GM12891 (cell line): ENCODE measurements around the gene SNTG2.

Experiments used
- DNase-seq: peaks from one replicate; pipeline ENCODE4 v3.0.0; 2011; ENCODE audit warnings: low spot score; ENCODE audit not compliant: insufficient read length
- FAIRE-seq: peaks from 2 replicates; lab custom pipeline; 2011; peaks lifted over from hg19 to GRCh38; lab: Jason Lieb, UNC
- PAX5 ChIP-seq: IDR thresholded peaks from 2 replicates; pipeline ENCODE4 v1.6.1; 2011; ENCODE audit warnings: low read length, moderate library complexity, mild to moderate bottlenecking; ENCODE audit not compliant: insufficient read depth, severe bottlenecking
- POLR2A ChIP-seq: IDR thresholded peaks from 2 replicates; pipeline ENCODE4 v1.6.1; 2011; ENCODE audit warnings: low read depth, low read length, control low read depth
- POLR2AphosphoS5 ChIP-seq: IDR thresholded peaks from 2 replicates; pipeline ENCODE4 v1.6.1; 2011; ENCODE audit warnings: low read depth, low read length, control low read depth
- POU2F2 ChIP-seq: IDR thresholded peaks from 2 replicates; pipeline ENCODE4 v1.6.1; 2011; ENCODE audit warnings: low read depth, mild to moderate bottlenecking, control low read depth, low read length, moderate library complexity
- SPI1 ChIP-seq: IDR thresholded peaks from 2 replicates; pipeline ENCODE4 v1.6.1; 2011; ENCODE audit warnings: low read depth, low read length, control low read depth
- TAF1 ChIP-seq: IDR thresholded peaks from 2 replicates; pipeline ENCODE4 v1.6.1; 2011; ENCODE audit warnings: low read depth, low read length, control low read depth

SNTG2 gene

GRCh38 chr2:1246239-1246638, 295.6 kb downstream of the SNTG2 start:
- FAIRE-seq (no peak), DNase-seq (no peak)
- TF ChIP-seq POLR2AphosphoS5: no peak
- no peak for TF ChIP-seq POU2F2
- TF ChIP-seq PAX5: no peak
- no peak for TF ChIP-seq TAF1
- no peak for TF ChIP-seq POLR2A
- no peak for TF ChIP-seq SPI1

- DNase-seq (no peak), FAIRE-seq (no peak)
- TF ChIP-seq TAF1: no peak
- no peak for TF ChIP-seq POU2F2
- TF ChIP-seq POLR2A: no peak
- no peak for TF ChIP-seq PAX5
- no peak for TF ChIP-seq POLR2AphosphoS5
These were observed 296.3 kb downstream of the SNTG2 start for GRCh38 chr2:1246991-1247390.

GRCh38 chr2:1248187-1248586, 297.5 kb downstream of the SNTG2 start:
- FAIRE-seq (no peak), DNase-seq (no peak)
- TF ChIP-seq TAF1 (no peak), POLR2AphosphoS5 (no peak), PAX5 (no peak), POLR2A (no peak), POU2F2 (no peak), SPI1 (no peak)

GRCh38 chr2:1249897-1250687, 299.4 kb downstream of the SNTG2 start:
- DNase-seq (no peak), FAIRE-seq (no peak)
- TF ChIP-seq POU2F2 (no peak), SPI1 (no peak), TAF1 (no peak), POLR2A (no peak), PAX5 (no peak), POLR2AphosphoS5 (no peak)

GRCh38 chr2:1251520-1251919, 300.9 kb downstream of the SNTG2 start:
- FAIRE-seq: no peak
- no peak for DNase-seq
- TF ChIP-seq POLR2AphosphoS5 (no peak), SPI1 (no peak), POU2F2 (no peak), POLR2A (no peak), PAX5 (no peak), TAF1 (no peak)

- TF ChIP-seq TAF1 (no peak), POLR2AphosphoS5 (no peak), POU2F2 (no peak), POLR2A (no peak), SPI1 (no peak), PAX5 (no peak)
- FAIRE-seq (no peak), DNase-seq (no peak)
These were observed 303.0 kb downstream of the SNTG2 start for GRCh38 chr2:1253629-1254028.

GRCh38 chr2:1254662-1255343, 304.2 kb downstream of the SNTG2 start:
- TF ChIP-seq PAX5: no peak
- no peak for TF ChIP-seq POU2F2
- TF ChIP-seq SPI1: no peak
- no peak for TF ChIP-seq POLR2AphosphoS5
- TF ChIP-seq TAF1: no peak
- TF ChIP-seq POLR2A: no peak
- FAIRE-seq (no peak), DNase-seq (no peak)

GRCh38 chr2:1256632-1257324, 306.1 kb downstream of the SNTG2 start:
- FAIRE-seq (no peak), DNase-seq (no peak)
- TF ChIP-seq SPI1 (no peak), POU2F2 (no peak), TAF1 (no peak), POLR2AphosphoS5 (no peak), PAX5 (no peak), POLR2A (no peak)

- DNase-seq (no peak), FAIRE-seq (no peak)
- TF ChIP-seq PAX5 (no peak), POU2F2 (no peak), TAF1 (no peak), POLR2AphosphoS5 (no peak), POLR2A (no peak), SPI1 (no peak)
These were observed 306.7 kb downstream of the SNTG2 start for GRCh38 chr2:1257334-1257733.
